22Rv1 (cell line): ENCODE results near the gene MAPKAPK3.

Source experiments
- CTCF ChIP-seq: fragments of 450-650 bp; IDR thresholded peaks from 2 replicates; pipeline ENCODE4 v1.5.1; 2017; ENCODE audit warnings: mild to moderate bottlenecking
- ZFX ChIP-seq: fragments of 450-650 bp; IDR thresholded peaks from 2 replicates; pipeline ENCODE4 v1.6.1; 2017; ENCODE audit warnings: antibody characterized with exemption, borderline replicate concordance

DNA sequence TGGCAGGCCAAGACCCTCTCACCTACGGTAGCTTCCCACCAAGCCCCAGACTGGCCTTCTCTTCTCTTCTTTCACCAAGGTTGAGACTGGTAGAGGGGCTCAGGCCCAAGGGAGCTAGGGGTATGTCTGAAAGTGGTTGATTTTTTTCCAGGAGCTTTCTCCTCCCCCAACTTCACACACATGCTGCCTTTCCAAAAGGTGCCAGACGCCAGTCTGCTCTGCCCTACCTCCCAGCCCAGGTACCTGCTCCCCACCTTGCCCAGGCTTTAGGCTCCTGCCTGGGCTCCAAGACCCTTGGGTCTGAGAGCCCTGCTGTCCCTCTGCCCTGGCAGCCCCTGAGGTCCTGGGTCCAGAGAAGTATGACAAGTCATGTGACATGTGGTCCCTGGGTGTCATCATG is 28.4 kb downstream of the MAPKAPK3 start:
- TF ChIP-seq CTCF (no peak), ZFX (no peak)
